ENCODE measurements around the gene ADISSP. TPM values are rescaled to one million over a fixed set of nuclear protein-coding genes. Genes with fewer than 3 reads are reported as not detected.
A peak's percentile ranks its signal among the peaks of the same experiment; 100 is the strongest.

The ADISSP gene
- total RNA-seq, 1 experiment from 2014 or later: 27.3 TPM

DNA sequence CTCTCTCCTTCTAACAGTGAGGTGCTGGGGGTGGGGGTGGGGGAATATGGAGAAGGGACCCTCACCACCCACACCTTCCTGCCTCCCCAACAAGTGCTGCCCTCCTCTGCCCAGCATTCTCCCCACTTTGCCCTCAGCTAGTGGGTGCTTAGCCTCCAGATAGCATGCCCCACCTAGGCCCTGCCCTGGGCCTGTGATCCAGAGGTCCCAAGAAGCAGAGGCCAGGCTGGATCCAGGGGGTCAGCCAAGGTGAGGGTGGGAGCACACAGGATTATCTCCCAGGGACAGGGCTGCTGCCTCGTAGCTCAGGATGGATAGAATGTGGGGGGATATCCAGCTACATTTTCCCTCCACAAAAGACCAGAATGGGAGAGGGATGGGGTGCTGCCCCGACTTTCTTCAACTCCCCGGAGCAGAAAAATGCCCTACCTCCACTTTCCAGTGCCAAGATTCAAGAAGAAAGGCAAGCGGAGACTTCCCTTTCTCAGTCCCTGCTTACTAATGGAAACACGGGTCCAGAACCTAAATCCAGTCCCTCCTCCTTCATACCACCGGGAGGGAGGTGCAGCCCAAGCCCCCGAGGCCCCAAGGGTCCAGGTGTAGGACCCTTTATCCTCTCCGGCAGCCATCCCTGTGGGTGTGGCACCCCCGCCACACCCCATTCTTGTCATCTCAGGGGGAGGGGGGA, 987 bp downstream of the ADISSP start:
- no peak for DNase-seq
- H3K9me3 Mint-ChIP-seq (ENCODE audit: low read depth, unreplicated experiment): no peaks in the 10 kb centered on the region
- intact Hi-C loops (cut with micrococcal nuclease; ENCODE audit: unreplicated experiment): no loop called here
- H3K27ac Mint-ChIP-seq (ENCODE audit: unreplicated experiment): no peak overlapping the region
- TF ChIP-seq, protein P1, sequence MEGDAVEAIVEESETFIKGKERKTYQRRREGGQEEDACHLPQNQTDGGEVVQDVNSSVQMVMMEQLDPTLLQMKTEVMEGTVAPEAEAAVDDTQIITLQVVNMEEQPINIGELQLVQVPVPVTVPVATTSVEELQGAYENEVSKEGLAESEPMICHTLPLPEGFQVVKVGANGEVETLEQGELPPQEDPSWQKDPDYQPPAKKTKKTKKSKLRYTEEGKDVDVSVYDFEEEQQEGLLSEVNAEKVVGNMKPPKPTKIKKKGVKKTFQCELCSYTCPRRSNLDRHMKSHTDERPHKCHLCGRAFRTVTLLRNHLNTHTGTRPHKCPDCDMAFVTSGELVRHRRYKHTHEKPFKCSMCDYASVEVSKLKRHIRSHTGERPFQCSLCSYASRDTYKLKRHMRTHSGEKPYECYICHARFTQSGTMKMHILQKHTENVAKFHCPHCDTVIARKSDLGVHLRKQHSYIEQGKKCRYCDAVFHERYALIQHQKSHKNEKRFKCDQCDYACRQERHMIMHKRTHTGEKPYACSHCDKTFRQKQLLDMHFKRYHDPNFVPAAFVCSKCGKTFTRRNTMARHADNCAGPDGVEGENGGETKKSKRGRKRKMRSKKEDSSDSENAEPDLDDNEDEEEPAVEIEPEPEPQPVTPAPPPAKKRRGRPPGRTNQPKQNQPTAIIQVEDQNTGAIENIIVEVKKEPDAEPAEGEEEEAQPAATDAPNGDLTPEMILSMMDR (IDR thresholded peaks at IDR 0.05; ENCODE audit: unreplicated experiment): no peak
- peaks cover 29% of the 10 kb centered on the region for H3K36me3 Mint-ChIP-seq (ENCODE audit: insufficient read depth, unreplicated experiment)
- no peaks in the 10 kb centered on the region for H3K27me3 Mint-ChIP-seq (ENCODE audit: unreplicated experiment)
- CTCF ChIA-PET: interaction anchor here (0.7 kb wide), 1 partner anchor 203 kb away, joined by 5 read pairs; no protein-coding TSS in a partner anchor
- peak overlapping the region; percentile 78 for H3K4me3 Mint-ChIP-seq (ENCODE audit: low read depth, unreplicated experiment)
- no peaks in the 10 kb centered on the region for H3K4me1 Mint-ChIP-seq (ENCODE audit: low read depth, unreplicated experiment)
- BruUV-seq (replicated peaks): no TSS peak

DNA sequence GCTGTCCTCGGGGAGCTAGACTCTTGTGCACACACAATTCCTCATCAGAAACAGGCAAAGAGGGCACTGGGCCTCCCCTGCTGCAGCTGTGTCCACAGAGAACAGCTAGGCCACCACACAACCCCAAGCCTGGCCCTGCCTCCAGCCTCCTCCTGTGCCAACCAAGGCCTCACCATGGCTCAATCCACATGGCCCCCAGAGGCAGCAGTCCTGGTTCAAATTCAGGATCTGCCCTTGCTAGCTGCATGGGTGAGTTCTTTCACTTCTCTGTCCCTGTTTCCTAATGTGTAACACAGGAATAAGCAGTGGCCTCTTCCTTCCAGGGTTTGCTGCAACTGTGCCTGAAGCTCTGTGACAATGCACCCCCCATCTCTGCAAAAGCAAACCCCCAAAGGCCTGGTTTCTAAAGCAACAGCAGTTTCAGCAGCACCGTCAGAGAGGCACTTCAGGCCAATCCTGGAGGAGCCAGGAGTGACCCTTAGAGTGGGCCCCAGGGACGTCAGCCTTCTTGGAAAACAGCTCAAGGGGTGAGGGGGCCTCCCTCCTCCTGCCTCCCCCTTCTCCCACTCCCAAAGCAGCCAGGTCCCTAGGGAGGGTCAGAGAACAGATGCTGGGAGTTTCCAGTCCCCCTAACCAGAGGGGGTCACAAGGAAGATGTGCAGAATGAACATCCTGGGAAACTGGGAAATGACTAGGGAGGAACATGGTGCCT, 2.2 kb downstream of the ADISSP start:
- no peak for DNase-seq
- BruUV-seq (replicated peaks): no TSS peak
- intact Hi-C loops (cut with micrococcal nuclease; ENCODE audit: unreplicated experiment): no loop called here
- H3K36me3 Mint-ChIP-seq (ENCODE audit: insufficient read depth, unreplicated experiment): peaks cover 29% of the 10 kb centered on the region
- no peaks in the 10 kb centered on the region for H3K9me3 Mint-ChIP-seq (ENCODE audit: low read depth, unreplicated experiment)
- TF ChIP-seq, protein P1 (IDR thresholded peaks at IDR 0.05; ENCODE audit: unreplicated experiment): no peak
- H3K27ac Mint-ChIP-seq (ENCODE audit: unreplicated experiment): no peak overlapping the region
- no peaks in the 10 kb centered on the region for H3K4me1 Mint-ChIP-seq (ENCODE audit: low read depth, unreplicated experiment)
- no peaks in the 10 kb centered on the region for H3K27me3 Mint-ChIP-seq (ENCODE audit: unreplicated experiment)
- no peak overlapping the region for H3K4me3 Mint-ChIP-seq (ENCODE audit: low read depth, unreplicated experiment)
- CTCF ChIA-PET: interaction anchor here (0.7 kb wide), 1 partner anchor 202 kb away, joined by 5 read pairs; no protein-coding TSS in a partner anchor

DNA sequence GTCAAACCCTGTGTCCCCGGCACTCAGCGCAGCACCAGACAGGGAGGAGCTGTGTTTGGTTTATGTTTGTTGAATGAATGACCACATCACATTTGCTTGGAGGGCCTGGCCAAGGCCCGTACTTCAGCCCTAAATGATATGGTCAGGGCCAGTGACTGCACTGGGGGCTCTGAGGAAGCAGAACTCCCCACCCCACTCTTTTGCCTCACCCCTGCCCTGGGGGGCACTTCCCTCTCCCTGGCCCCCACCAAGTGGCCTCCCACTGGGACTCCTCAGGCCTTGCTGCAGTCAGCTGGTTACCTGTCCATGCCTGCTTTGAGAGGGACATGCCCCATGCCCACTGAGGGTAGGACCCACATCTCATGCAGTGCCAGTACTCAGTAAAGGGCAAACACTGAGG, 2.9 kb downstream of the ADISSP start:
- no TSS peak for BruUV-seq (replicated peaks)
- Mint-ChIP-seq H3K36me3 (ENCODE audit: insufficient read depth, unreplicated experiment) (peaks cover 33% of the 10 kb centered on the region), H3K27me3 (ENCODE audit: unreplicated experiment) (no peaks in the 10 kb centered on the region), H3K27ac (ENCODE audit: unreplicated experiment) (no peak overlapping the region), H3K4me1 (ENCODE audit: low read depth, unreplicated experiment) (no peaks in the 10 kb centered on the region), H3K4me3 (ENCODE audit: low read depth, unreplicated experiment) (no peak overlapping the region), H3K9me3 (ENCODE audit: low read depth, unreplicated experiment) (no peaks in the 10 kb centered on the region)
- CTCF ChIA-PET: no interaction called here
- TF ChIP-seq, protein P1 (IDR thresholded peaks at IDR 0.05; ENCODE audit: unreplicated experiment): no peak
- no peak for DNase-seq
- intact Hi-C loops (cut with micrococcal nuclease; ENCODE audit: unreplicated experiment): no loop called here

DNA sequence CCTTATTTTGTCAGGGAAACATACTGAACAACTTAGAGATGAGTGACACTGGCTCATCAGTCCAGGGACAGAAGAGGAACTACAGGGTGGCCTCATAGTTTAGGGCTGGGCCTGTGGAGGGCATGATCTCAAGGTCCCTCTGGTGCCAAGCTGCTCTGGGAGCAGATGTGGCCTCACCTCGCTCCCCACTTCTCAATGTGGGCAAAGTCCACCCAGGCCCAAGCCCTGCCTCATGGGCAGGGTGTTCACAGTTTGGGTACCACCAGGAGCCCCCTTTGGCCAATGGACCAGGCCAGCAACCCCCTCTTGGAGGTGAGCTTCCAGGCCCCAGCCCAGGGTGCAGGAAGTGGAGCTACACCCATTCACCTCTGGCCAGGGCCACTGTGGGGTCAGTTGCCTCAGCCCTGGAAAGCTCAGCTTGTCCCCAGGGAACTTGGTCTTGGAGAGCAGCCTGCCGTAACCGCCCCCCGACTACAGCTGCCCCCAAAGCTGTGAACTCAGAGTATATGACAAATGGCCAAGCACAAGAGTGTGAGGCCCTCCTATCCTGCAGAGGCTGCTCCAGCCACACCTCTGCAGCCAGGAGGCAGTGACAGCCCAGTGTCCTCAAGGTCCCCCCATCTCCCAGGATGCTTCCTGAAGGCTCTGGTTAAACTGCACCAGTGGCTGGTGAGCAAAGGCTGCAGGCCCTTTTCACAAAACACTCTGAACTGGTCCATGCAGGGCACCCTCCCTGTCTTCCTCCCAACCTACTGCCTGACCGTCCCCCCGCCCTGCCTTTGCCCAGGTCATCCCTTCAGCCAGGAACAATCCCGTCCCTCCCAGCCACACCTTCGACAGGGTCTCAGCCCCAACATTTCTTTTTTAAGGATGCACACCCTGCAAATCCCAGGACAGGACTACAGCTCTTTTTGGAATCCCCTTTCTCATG, 3.6 kb downstream of the ADISSP start:
- H3K9me3 Mint-ChIP-seq (ENCODE audit: low read depth, unreplicated experiment): no peaks in the 10 kb centered on the region
- H3K4me1 Mint-ChIP-seq (ENCODE audit: low read depth, unreplicated experiment): no peaks in the 10 kb centered on the region
- H3K27ac Mint-ChIP-seq (ENCODE audit: unreplicated experiment): no peak overlapping the region
- no peak for DNase-seq
- intact Hi-C loops (cut with micrococcal nuclease; ENCODE audit: unreplicated experiment): no loop called here
- no peaks in the 10 kb centered on the region for H3K27me3 Mint-ChIP-seq (ENCODE audit: unreplicated experiment)
- no TSS peak for BruUV-seq (replicated peaks)
- no peak overlapping the region for H3K4me3 Mint-ChIP-seq (ENCODE audit: low read depth, unreplicated experiment)
- CTCF ChIA-PET: no interaction called here
- H3K36me3 Mint-ChIP-seq (ENCODE audit: insufficient read depth, unreplicated experiment): peaks cover 32% of the 10 kb centered on the region
- TF ChIP-seq, protein P1 (IDR thresholded peaks at IDR 0.05; ENCODE audit: unreplicated experiment): no peak

All from Calu3 (cell line).